Mesenteric fat pad (tissue), 1 donor: ENCODE measurements around the gene YLPM1. TPM values are rescaled to one million over a fixed set of nuclear protein-coding genes. Genes with fewer than 3 reads are reported as not detected.

Experiments used
- DNase-seq: peaks from one replicate; pipeline ENCODE4 v3.0.0-alpha.2; 2020; ENCODE audit warnings: low spot score
- total RNA-seq: library from RNA; stranded (reverse); fragmentation: NEBNext Ultra II Directional; extraction: Animal tissue kit (Norgen Biotek cat#: 25700); gene quantifications from one replicate; pipeline ENCODE4 v1.2.1, GENCODE V29; 2021
- donor health status: DM: yes; HTN: yes; CAD: no.

Gene YLPM1
- total RNA-seq, 1 donor from 2014 or later, result 51.4 TPM

DNA sequence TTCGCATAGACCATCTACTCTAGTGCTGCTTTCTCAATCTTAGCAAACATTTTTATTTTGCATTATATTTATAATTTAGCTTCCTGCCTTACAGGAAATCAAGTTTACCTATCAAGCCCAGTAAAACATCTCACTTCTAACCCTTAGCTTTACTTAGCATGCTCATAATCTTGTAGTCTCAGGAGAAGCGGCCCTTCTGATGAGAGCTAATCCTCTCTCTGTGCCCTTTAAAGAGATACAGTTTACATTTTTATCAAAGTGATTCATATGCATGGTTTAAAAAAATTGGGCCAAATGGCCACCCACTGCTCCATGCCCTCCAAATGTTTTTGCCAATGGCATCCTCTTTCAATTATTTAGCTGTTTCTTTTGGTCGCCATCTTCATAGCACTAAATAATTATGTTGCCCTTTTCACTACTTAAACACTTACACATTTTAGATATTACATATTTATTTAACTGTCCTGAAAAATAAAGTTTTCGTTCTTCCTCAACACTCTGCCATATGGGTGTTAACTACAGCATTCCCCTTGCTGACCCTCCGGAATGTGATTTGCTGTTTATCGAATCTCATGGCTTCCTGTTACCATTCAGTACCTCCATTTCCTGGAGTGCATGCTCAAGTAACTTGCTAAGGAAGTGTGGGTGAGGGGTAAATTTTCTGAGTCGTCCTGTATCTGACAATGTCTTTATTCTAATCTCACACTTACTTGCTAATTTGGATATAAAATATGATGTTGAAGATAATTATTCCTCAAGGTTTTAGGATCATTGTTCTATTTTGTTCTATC is 29.3 kb downstream of the YLPM1 start:
- no peak for DNase-seq

- no peak for DNase-seq
Observed at GRCh38 chr14:74793506-74794155, 30.5 kb downstream of the YLPM1 start.

DNA sequence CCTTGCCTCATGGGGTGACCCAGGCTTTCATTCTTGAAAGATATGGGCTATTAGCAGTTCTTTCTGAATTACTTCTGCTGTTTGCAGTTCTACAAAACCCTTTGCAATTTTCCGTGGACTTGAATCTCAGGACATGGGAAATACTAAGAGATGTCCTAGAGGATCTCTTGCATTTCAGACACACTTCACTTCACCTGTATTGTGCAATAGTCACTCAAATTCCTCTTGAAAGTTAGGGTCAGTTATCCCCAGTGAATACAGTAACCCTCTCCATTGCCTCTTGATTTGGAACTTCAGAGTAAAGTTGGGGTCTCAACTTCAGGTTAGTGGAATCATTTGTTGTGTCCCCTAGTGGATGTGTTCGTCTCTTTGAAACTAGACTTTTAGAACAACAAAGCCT is 31.8 kb downstream of the YLPM1 start:
- no peak for DNase-seq

- DNase-seq, result no peak
Observed at GRCh38 chr14:74799765-74800164, 36.6 kb downstream of the YLPM1 start.

DNA sequence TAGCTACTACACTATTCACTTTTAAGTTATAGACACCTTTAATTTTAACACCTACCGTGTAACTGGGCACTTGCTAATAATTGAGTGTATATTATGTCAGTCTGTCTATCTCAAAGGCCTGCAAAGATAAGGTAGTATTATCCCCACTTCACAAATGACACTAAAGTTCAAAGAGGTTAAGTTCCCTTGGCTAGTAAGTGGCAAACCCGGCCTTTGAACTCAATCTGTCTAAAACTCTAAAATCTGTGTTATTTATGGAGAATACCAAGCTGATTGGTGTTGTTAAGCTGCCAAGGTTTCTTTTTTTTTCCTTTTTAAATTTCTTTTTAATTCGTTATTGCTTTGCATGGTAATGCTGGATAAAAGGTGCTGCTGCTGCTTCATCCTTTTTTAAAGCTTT is 37.7 kb downstream of the YLPM1 start:
- DNase-seq, result no peak

GRCh38 chr14:74801396-74801795 is 38.3 kb downstream of the YLPM1 start:
- no peak for DNase-seq

DNA sequence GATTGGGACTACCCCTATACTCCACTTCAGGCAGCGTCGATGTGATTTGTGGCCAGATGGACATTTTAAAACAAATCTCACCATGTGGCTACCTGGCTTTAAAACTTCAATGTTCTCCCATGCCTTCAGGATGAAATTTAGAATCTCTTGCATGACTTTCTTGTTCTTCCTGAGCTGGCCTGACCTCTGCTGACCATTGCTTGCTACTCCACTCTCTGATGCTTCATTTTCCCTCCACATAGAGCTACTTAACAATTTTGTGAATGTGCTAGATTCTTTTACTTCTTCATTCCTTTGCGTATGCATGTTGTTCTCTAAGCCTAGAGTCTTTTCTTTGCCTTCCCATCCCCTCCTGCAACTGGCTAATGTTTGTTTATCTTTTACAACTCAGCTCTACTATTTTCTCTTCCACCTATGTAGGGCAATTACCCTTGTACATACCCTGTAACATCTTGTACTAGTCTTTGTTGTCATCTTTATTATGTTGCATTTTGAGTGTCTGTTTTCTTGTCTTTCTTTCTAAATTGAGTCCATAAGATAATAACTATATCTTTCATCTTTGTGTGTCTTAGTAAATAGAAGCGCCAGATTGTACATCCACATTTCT is 41.2 kb downstream of the YLPM1 start:
- DNase-seq, result no peak

GRCh38 chr14:74807853-74808545 is 44.9 kb downstream of the YLPM1 start:
- no peak for DNase-seq

- no peak for DNase-seq
Observed at GRCh38 chr14:74816124-74816523, 53.0 kb downstream of the YLPM1 start.

DNA sequence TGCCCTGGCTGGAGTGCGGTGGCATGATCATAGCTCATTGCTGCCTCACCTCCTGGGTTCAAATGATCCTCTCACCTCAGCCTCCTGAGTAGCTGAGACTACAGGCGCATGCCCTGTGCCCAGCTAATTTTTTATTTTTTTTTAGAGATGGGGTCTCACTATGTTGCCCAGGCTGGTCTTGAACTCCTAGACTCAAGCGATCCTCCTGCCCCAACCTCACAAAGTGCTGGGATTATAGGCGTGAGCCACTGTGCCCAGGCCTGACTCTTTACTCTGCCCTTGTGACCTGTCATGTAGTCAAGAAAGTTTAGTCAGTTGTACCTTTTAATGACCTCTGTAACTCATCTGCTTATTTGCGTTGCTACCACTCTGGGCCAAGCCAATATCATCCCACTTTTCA is 57.2 kb downstream of the YLPM1 start:
- DNase-seq, result no peak

- no peak for DNase-seq
Observed at GRCh38 chr14:74821267-74821915, 58.3 kb downstream of the YLPM1 start.

DNA sequence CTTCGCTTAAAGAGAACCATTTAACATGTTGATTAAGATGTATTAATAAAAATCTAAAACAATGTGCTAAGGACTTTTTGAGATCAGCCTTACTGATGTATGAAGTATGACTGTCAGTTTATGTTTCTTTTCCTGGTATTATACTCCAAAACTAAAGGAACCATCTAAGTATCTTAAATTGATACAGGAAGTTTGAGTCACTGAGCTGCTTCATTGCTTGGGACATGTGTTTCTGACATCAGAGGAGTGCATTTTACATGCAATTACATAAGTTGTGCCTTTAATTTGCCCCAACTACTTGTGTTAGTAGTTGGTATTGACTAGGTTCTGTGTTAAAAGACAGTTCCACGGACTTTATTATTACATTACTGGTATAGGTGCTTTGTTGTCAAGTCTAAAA is 61.9 kb downstream of the YLPM1 start:
- DNase-seq, result no peak

DNA sequence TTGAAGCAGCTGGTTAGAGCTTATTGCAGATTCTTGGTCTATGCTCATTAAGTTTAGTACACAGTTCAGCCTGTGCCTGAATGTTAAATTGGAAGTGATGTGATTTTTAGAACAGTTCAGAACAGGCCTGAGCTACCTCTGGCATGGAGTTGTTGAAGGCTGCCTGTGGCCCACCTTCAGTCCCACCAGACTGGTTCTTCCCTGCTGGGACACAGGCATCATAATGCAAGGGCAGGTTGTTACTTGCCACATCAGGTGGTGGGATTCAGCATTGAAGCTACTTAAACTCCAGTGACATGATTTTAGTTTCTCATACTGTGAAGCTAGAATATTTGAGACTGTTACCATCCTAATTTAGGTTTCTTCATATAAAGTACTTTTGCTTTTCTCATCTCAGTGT is 63.5 kb downstream of the YLPM1 start:
- DNase-seq, result no peak

- DNase-seq, result no peak
Observed at GRCh38 chr14:74829251-74829650, 66.1 kb downstream of the YLPM1 start.

DNA sequence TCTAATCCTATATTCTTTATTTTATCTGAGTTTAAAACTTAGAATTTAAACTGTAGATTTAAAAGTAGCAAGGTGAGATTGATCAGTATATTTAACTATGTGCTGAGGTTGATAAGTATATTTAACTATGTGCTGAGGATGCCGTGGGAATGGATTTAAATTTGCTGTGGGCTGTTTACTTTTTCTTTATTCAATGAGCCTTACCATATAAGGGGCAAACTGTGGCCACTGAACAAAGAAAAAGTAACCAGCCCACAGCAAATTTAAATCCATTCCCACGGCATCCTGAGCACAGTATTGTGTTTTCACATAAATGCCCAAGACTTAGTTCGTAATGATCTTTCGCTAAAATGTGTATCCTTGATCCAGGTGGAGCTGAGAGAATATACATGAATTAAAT is 69.7 kb downstream of the YLPM1 start:
- no peak for DNase-seq

GRCh38 chr14:74834692-74835392 is 71.7 kb downstream of the YLPM1 start:
- DNase-seq, result no peak

DNA sequence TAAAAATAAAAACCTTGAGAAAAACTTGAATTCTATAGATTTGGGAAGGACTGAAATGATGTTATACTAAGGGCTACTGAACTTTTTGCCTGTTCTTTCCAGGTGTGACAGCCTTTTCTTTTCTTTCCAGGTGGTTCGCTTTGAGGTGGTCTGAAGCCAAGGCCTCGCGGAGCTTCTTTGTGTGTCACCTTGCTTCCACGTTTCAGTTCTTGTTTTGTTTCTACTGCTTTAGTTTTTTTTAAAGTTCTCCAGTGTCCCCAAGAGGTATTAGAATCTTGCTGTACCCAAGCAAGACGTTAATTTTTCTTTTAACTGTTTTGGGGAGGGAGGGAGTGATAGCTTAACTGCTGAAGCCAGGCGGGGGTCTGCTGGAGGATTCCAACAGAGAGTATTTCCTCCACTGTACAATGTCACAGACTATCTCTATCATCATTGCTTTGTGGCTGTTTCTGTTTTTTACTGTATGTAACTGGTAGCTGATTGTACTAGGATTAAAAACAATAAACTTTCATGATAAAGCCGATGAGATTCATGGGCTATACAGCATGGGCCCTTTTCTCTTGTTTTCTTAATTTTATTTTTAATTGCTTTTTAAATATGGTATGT is 72.6 kb downstream of the YLPM1 start:
- no peak for DNase-seq

- no peak for DNase-seq
Observed at GRCh38 chr14:74836251-74836960, 73.3 kb downstream of the YLPM1 start.

DNA sequence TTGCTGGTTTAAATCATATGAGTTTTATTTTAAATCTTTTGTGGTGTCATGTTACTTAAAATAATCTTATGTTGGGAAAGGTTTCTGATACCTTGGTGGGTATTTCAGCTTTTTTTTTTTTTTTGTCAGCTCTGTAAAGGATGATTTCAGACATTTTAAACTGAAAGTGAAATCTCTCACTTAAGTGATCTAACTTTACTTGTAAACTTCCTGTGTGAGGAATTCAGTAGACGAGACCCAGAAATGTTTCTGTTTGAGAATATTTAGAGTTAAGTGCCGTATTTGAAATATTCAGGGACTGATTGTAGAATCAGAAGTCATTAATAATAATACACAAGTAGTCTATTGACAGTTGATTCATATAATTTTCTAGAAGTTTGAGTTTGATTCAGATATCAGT is 75.0 kb downstream of the YLPM1 start:
- DNase-seq, result no peak

DNA sequence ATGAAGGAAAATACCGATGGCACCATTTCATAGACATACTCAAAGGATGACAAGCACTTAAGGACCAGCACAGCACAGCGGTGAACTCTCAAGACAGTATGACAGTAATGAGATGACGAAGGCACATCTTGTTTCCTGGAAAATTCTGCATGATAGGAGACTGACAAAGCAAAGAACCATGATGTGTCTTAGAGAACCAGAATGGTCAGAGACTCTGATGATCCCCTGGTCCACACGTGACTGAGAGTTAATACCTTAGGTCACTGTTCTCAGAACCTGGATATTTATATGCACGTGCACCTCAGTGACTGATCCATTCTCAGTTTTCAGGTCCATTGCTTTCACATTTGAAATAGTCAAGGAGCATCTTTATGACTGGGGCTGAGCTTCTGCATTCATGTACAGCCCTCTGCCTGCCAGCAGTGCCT is 77.5 kb downstream of the YLPM1 start:
- DNase-seq, result no peak
